GM06990 (cell line): ENCODE results near the gene MTHFSD.

ENCODE experiments used
- DNase-seq: peaks from one replicate; pipeline ENCODE4 v3.0.0-alpha.2; 2011; ENCODE audit not compliant: insufficient read length; ENCODE audit errors: extremely low read depth
- H3K27me3 ChIP-seq: replicated peaks from 2 replicates; pipeline ENCODE4 v1.6.0; 2011; ENCODE audit warnings: low read length; ENCODE audit not compliant: control insufficient read depth, insufficient read depth
- H3K36me3 ChIP-seq: 2 replicates; pipeline ENCODE4 v1.5.1; 2011; ENCODE audit warnings: low read length; ENCODE audit not compliant: control insufficient read depth, insufficient read depth
- H3K4me3 ChIP-seq: replicated peaks from 2 replicates; pipeline ENCODE4 v1.5.1; 2011; ENCODE audit warnings: low read depth, mild to moderate bottlenecking, control low read depth, low read length
- CTCF ChIP-seq: IDR thresholded peaks from 2 replicates; pipeline ENCODE4 v1.5.1; 2011; ENCODE audit warnings: low read length, control low read depth, mild to moderate bottlenecking, inconsistent platforms; ENCODE audit not compliant: insufficient read depth, poor library complexity, severe bottlenecking

Gene MTHFSD

GRCh38 chr16:86523166-86523740, 31.8 kb downstream of the MTHFSD start:
- TF ChIP-seq CTCF = no peak
- H3K4me3 ChIP-seq = no peak overlapping the region
- no peaks in the 10 kb centered on the region for H3K36me3 ChIP-seq
- no peak for DNase-seq
- H3K27me3 ChIP-seq = no peaks in the 10 kb centered on the region

- Histone ChIP-seq H3K27me3 (no peaks in the 10 kb centered on the region; the same call in 1 of the 2 replicates), H3K36me3 (no peaks in the 10 kb centered on the region)
Measured at GRCh38 chr16:86522634-86523033, 32.4 kb downstream of the MTHFSD start.

GRCh38 chr16:86521236-86522197, 33.5 kb downstream of the MTHFSD start:
- H3K4me3 ChIP-seq = no peak overlapping the region
- TF ChIP-seq CTCF = no peak
- H3K36me3 ChIP-seq = no peaks in the 10 kb centered on the region
- H3K27me3 ChIP-seq = no peaks in the 10 kb centered on the region; the same call in 1 of the 2 replicates
- no peak for DNase-seq

More at GRCh38 chr16:86522634-86523033, 32.4 kb downstream of the MTHFSD start:
- H3K4me3 ChIP-seq = no peak overlapping the region
- TF ChIP-seq CTCF = no peak
- DNase-seq = no peak

GRCh38 chr16:86520317-86521210, 34.5 kb downstream of the MTHFSD start:
- no peak for DNase-seq
- Histone ChIP-seq H3K27me3 (no peaks in the 10 kb centered on the region; the same call in 1 of the 2 replicates), H3K4me3 (no peak overlapping the region), H3K36me3 (no peaks in the 10 kb centered on the region)
- no peak for TF ChIP-seq CTCF

- H3K36me3 ChIP-seq = no peaks in the 10 kb centered on the region
- no peak overlapping the region for H3K4me3 ChIP-seq
- DNase-seq = no peak
- H3K27me3 ChIP-seq = no peaks in the 10 kb centered on the region; the same call in 1 of the 2 replicates
- TF ChIP-seq CTCF = peak; percentile 87
Measured at GRCh38 chr16:86519649-86520316, 35.3 kb downstream of the MTHFSD start.
